Common myeloid progenitor, CD34-positive (primary cell): ENCODE measurements around the gene KLHDC9.

Source experiments
- CTCF ChIA-PET: fragments of 350-600 bp; sonication (Branson Sonifier 250); formaldehyde crosslinking; loops from one replicate; lab custom pipeline; 2021; ENCODE audit warnings: antibody characterized with exemption; lab: Charles Lee
- POLR2A ChIA-PET: fragments of 350-600 bp; sonication (Branson Sonifier 250); formaldehyde crosslinking; loops from one replicate; lab custom pipeline; 2021; ENCODE audit warnings: antibody characterized with exemption; lab: Charles Lee
- DNase-seq, 3 donors: peaks; one replicate each; pipeline versions ENCODE4 v3.0.0 to v3.0.0-alpha.2; 2013
- H3K27ac ChIP-seq, 2 experiments: 1 replicate in 1 of 2; 2 replicates in 1 of 2; pipeline ENCODE4 v1.7.0; 2013; ENCODE audit warnings: inconsistent platforms in 2 of 2, low read length in 2 of 2, mild to moderate bottlenecking in 2 of 2, low read depth in 1 of 2, moderate library complexity in 1 of 2; ENCODE audit not compliant: severe bottlenecking in 2 of 2, insufficient read depth in 1 of 2, poor library complexity in 1 of 2
- H3K27me3 ChIP-seq, 5 experiments: replicated peaks in 2 of 5; 1 replicate in 3 of 5; 2 replicates in 2 of 5; pipeline versions ENCODE4 v1.6.1 to v1.7.0; 2013; ENCODE audit warnings: low read length in 4 of 5, mild to moderate bottlenecking in 2 of 5, moderate library complexity in 2 of 5, inconsistent platforms in 1 of 5; ENCODE audit not compliant: insufficient read depth in 5 of 5, control insufficient read depth in 4 of 5
- H3K36me3 ChIP-seq, 4 experiments: 1 replicate in 2 of 4; 2 replicates in 2 of 4; pipeline versions ENCODE4 v1.6.1 to v1.7.0; 2013; ENCODE audit warnings: low read length in 3 of 4, control low read depth in 1 of 4, mild to moderate bottlenecking in 1 of 4; ENCODE audit not compliant: control insufficient read depth in 4 of 4, insufficient read depth in 4 of 4
- H3K4me1 ChIP-seq, 4 experiments: 1 replicate in 3 of 4; 2 replicates in 1 of 4; pipeline versions ENCODE4 v1.6.1 to v1.7.1; 2013; ENCODE audit warnings: low read length in 3 of 4, mild to moderate bottlenecking in 3 of 4, control low read depth in 1 of 4, inconsistent platforms in 1 of 4, moderate library complexity in 1 of 4; ENCODE audit not compliant: control insufficient read depth in 4 of 4, insufficient read depth in 4 of 4; ENCODE audit errors: control extremely low read depth in 1 of 4
- H3K4me3 ChIP-seq, 7 experiments: 1 replicate in 4 of 7; 2 replicates in 3 of 7; pipeline versions ENCODE4 v1.5.1 to v1.7.0; 2013; ENCODE audit warnings: mild to moderate bottlenecking in 7 of 7, low read length in 6 of 7, moderate library complexity in 6 of 7, inconsistent platforms in 2 of 7, low read depth in 2 of 7, control low read depth in 1 of 7; ENCODE audit not compliant: insufficient read depth in 4 of 7, control insufficient read depth in 1 of 7; ENCODE audit errors: extremely low read depth in 1 of 7
- H3K9me3 ChIP-seq, 5 experiments: 1 replicate in 4 of 5; 2 replicates in 1 of 5; pipeline versions ENCODE4 v1.6.1 to v1.7.1; 2013; ENCODE audit warnings: low read length in 4 of 5, mild to moderate bottlenecking in 2 of 5, inconsistent platforms in 1 of 5, low read depth in 1 of 5, moderate library complexity in 1 of 5; ENCODE audit not compliant: control insufficient read depth in 4 of 5, insufficient read depth in 2 of 5; ENCODE audit errors: control extremely low read depth in 1 of 5
- WGBS: methylation state at CpG from one replicate; pipeline ENCODE4 v1.1.5; 2013; ENCODE audit not compliant: insufficient coverage; 5-methylcytosine and 5-hydroxymethylcytosine counted together

KLHDC9 gene

GRCh38 chr1:161092621-161093028, 5.5 kb upstream of the KLHDC9 start:
- Histone ChIP-seq H3K4me1 (peaks cover 0 to 22% (median 6%) of the 10 kb centered on the region in 4 experiments), H3K27me3 (no peaks in the 10 kb centered on the region), H3K36me3 (no peaks in the 10 kb centered on the region), H3K9me3 (no peaks in the 10 kb centered on the region), H3K4me3 (no peak overlapping the region), H3K27ac (no peak overlapping the region)
- CTCF ChIA-PET, result interaction anchor here (1.2 to 11.7 kb wide), 2 partner anchors 16 to 95 kb away, joined by 3 to 297 read pairs; partner anchors contain the start of gene ARHGAP30
- no peak for DNase-seq
- WGBS, result 100% methylated on average over 3 of the region's 3 CpGs
- POLR2A ChIA-PET, result no interaction called here

GRCh38 chr1:161094481-161094880, 3.7 kb upstream of the KLHDC9 start:
- WGBS, result 100% methylated on average over 2 of the region's 14 CpGs
- Histone ChIP-seq H3K4me1 (peaks cover 0 to 23% (median 20%) of the 10 kb centered on the region in 4 experiments), H3K27me3 (no peaks in the 10 kb centered on the region), H3K36me3 (peaks cover 0 to 6% (median 3%) of the 10 kb centered on the region in 4 experiments), H3K9me3 (no peaks in the 10 kb centered on the region), H3K4me3 (no peak overlapping the region), H3K27ac (no peak overlapping the region)
- POLR2A ChIA-PET, result interaction anchor here (0.7 kb wide), 1 partner anchor 105 kb away, joined by 6 read pairs; no protein-coding TSS in a partner anchor
- CTCF ChIA-PET, result interaction anchor here (1.0 to 11.7 kb wide), 5 partner anchors 17 to 99 kb away, joined by 3 to 297 read pairs (median 69); partner anchors contain the start of genes ARHGAP30 and DEDD
- DNase-seq, result no peak

- ChIA-PET POLR2A (no interaction called here), CTCF (interaction anchor here (0.6 to 11.7 kb wide), 8 partner anchors 9 to 99 kb away, joined by 3 to 297 read pairs (median 18); partner anchors contain the start of genes ARHGAP30, DEDD and USF1)
- Histone ChIP-seq H3K27ac (no peak overlapping the region), H3K36me3 (peaks cover 0 to 13% (median 9%) of the 10 kb centered on the region in 4 experiments), H3K4me1 (peaks cover 0 to 20% (median 20%) of the 10 kb centered on the region in 4 experiments), H3K27me3 (no peaks in the 10 kb centered on the region), H3K9me3 (no peaks in the 10 kb centered on the region), H3K4me3 (no peak overlapping the region)
- WGBS, result 100% methylated on average over 5 of the region's 6 CpGs
- no peak for DNase-seq
Measured at GRCh38 chr1:161095230-161095629, 2.9 kb upstream of the KLHDC9 start.

GRCh38 chr1:161096015-161096414, 2.1 kb upstream of the KLHDC9 start:
- H3K4me3 ChIP-seq, result no peak overlapping the region
- DNase-seq, result no peak
- H3K4me1 ChIP-seq, result peaks cover 0 to 20% (median 20%) of the 10 kb centered on the region in 4 experiments
- H3K9me3 ChIP-seq, result no peaks in the 10 kb centered on the region
- H3K36me3 ChIP-seq, result peaks cover 2 to 18% (median 12%) of the 10 kb centered on the region in 4 experiments
- no peak overlapping the region for H3K27ac ChIP-seq
- CTCF ChIA-PET, result interaction anchor here (0.6 to 11.7 kb wide), 14 partner anchors 9 to 107 kb away, joined by 3 to 297 read pairs (median 9); partner anchors contain the start of genes ARHGAP30, DEDD, NIT1 and PFDN2
- H3K27me3 ChIP-seq, result no peaks in the 10 kb centered on the region
- POLR2A ChIA-PET, result interaction anchor here (1.2 kb wide), 1 partner anchor 58 kb away, joined by 3 read pairs; no protein-coding TSS in a partner anchor
- 100% methylated on average over 2 of the region's 2 CpGs for WGBS

GRCh38 chr1:161096530-161096929, 1.6 kb upstream of the KLHDC9 start:
- H3K4me3 ChIP-seq, result no peak overlapping the region
- H3K4me1 ChIP-seq, result peaks cover 0 to 20% (median 20%) of the 10 kb centered on the region in 4 experiments
- peaks cover 3 to 22% (median 15%) of the 10 kb centered on the region in 4 experiments for H3K36me3 ChIP-seq
- no peak for DNase-seq
- ChIA-PET POLR2A (interaction anchor here (1.2 to 2.9 kb wide), 3 partner anchors 24 to 59 kb away, joined by 3 to 30 read pairs (median 10); partner anchors contain the start of gene ARHGAP30), CTCF (interaction anchor here (1.0 to 11.7 kb wide), 19 partner anchors 8 to 143 kb away, joined by 3 to 297 read pairs (median 8); partner anchors contain the start of genes ARHGAP30, DEDD, F11R and NECTIN4)
- H3K27ac ChIP-seq, result no peak overlapping the region
- H3K9me3 ChIP-seq, result no peaks in the 10 kb centered on the region
- H3K27me3 ChIP-seq, result no peaks in the 10 kb centered on the region
- WGBS, result 29% methylated on average over 1 of the region's 1 CpG

- POLR2A ChIA-PET, result interaction anchor here (0.7 to 2.9 kb wide), 3 partner anchors 30 to 101 kb away, joined by 3 to 30 read pairs (median 4); partner anchors contain the start of gene ARHGAP30
- H3K27me3 ChIP-seq, result no peaks in the 10 kb centered on the region
- no peak for DNase-seq
- H3K9me3 ChIP-seq, result no peaks in the 10 kb centered on the region
- H3K4me1 ChIP-seq, result peaks cover 0 to 20% (median 20%) of the 10 kb centered on the region in 4 experiments
- H3K27ac ChIP-seq, result no peak overlapping the region
- WGBS, result 96% methylated on average over 7 of the region's 9 CpGs
- H3K36me3 ChIP-seq, result peaks cover 10 to 34% (median 25%) of the 10 kb centered on the region in 4 experiments
- CTCF ChIA-PET, result interaction anchor here (1.0 to 11.7 kb wide), 17 partner anchors 13 to 283 kb away, joined by 3 to 297 read pairs (median 10); partner anchors contain the start of genes ARHGAP30, DEDD, PPOX and TOMM40L
- H3K4me3 ChIP-seq, result peak overlapping the region in 6 of 7 experiments; percentile 64 to 91 (median 76)
Measured at GRCh38 chr1:161099090-161099802, 1.1 kb downstream of the KLHDC9 start.
